HL-60 (cell line): ENCODE data around the gene MAP6.

ENCODE experiments used
- DNase-seq, 2 experiments: peaks; one replicate each; pipeline ENCODE4 v3.0.0-alpha.2; 2010 to 2020; ENCODE audit warnings: low read depth in 1 of 2, low spot score in 1 of 2
- H3K27ac ChIP-seq: fragments of 250-450 bp; sonication (Bioruptor Pico); replicated peaks from 2 replicates; pipeline ENCODE4 v1.5.1; 2020; ENCODE audit warnings: mild to moderate bottlenecking, moderate library complexity
- H3K27me3 ChIP-seq: fragments of 250-450 bp; sonication (Bioruptor Pico); 2 replicates; pipeline ENCODE4 v1.5.1; 2021; ENCODE audit warnings: mild to moderate bottlenecking, moderate library complexity; ENCODE audit not compliant: insufficient read depth, poor library complexity, severe bottlenecking
- H3K4me3 ChIP-seq: replicated peaks from 2 replicates; pipeline ENCODE4 v1.5.1; 2011; ENCODE audit warnings: mild to moderate bottlenecking, control low read depth, low read length; ENCODE audit not compliant: insufficient read depth
- GABPA ChIP-seq: IDR thresholded peaks from 2 replicates; pipeline ENCODE4 v1.6.1; 2012; ENCODE audit warnings: low read depth
- POLR2AphosphoS5 ChIP-seq: IDR thresholded peaks from 2 replicates; pipeline ENCODE4 v1.6.1; 2012; ENCODE audit warnings: low read depth
- SPI1 ChIP-seq: IDR thresholded peaks from 2 replicates; pipeline ENCODE4 v1.6.1; 2012; ENCODE audit warnings: low read depth, mild to moderate bottlenecking, borderline replicate concordance
- TF ChIP-seq, protein P1 (sequence below): IDR thresholded peaks from one replicate; pipeline ENCODE4 v1.5.1; 2011; ENCODE audit warnings: low read length, control low read depth, inconsistent platforms; ENCODE audit not compliant: insufficient read depth
- TF ChIP-seq, protein P2 (sequence below): IDR thresholded peaks from 2 replicates; pipeline ENCODE4 v1.6.1; 2012; ENCODE audit warnings: low read depth; ENCODE audit not compliant: insufficient replicate concordance

The MAP6 gene

DNA sequence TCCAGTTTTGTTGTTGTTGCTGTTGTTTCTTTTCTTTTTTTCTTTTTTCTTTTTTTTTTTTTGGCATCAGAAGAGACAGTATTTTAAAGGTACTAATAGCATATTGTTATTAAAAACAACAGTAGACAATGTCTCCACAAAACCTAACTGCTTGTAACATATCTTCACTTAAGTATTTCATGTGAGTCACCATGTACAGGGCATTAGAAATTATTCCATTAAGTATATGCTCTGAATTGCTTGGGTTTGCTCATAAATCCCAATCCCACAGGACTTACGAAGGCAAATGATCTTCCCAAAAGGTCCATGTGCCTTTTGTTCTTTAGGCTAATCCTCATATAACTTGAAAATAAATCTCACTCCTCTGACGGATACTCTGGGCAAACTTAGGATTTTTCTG lies 35.9 kb downstream of the MAP6 start:
- no peak overlapping the region for H3K27ac ChIP-seq
- H3K4me3 ChIP-seq = no peak overlapping the region
- H3K27me3 ChIP-seq = peaks cover 18% of the 10 kb centered on the region
- TF ChIP-seq GABPA = no peak
- TF ChIP-seq, protein P1, sequence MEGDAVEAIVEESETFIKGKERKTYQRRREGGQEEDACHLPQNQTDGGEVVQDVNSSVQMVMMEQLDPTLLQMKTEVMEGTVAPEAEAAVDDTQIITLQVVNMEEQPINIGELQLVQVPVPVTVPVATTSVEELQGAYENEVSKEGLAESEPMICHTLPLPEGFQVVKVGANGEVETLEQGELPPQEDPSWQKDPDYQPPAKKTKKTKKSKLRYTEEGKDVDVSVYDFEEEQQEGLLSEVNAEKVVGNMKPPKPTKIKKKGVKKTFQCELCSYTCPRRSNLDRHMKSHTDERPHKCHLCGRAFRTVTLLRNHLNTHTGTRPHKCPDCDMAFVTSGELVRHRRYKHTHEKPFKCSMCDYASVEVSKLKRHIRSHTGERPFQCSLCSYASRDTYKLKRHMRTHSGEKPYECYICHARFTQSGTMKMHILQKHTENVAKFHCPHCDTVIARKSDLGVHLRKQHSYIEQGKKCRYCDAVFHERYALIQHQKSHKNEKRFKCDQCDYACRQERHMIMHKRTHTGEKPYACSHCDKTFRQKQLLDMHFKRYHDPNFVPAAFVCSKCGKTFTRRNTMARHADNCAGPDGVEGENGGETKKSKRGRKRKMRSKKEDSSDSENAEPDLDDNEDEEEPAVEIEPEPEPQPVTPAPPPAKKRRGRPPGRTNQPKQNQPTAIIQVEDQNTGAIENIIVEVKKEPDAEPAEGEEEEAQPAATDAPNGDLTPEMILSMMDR = no peak
- TF ChIP-seq, protein P2, sequence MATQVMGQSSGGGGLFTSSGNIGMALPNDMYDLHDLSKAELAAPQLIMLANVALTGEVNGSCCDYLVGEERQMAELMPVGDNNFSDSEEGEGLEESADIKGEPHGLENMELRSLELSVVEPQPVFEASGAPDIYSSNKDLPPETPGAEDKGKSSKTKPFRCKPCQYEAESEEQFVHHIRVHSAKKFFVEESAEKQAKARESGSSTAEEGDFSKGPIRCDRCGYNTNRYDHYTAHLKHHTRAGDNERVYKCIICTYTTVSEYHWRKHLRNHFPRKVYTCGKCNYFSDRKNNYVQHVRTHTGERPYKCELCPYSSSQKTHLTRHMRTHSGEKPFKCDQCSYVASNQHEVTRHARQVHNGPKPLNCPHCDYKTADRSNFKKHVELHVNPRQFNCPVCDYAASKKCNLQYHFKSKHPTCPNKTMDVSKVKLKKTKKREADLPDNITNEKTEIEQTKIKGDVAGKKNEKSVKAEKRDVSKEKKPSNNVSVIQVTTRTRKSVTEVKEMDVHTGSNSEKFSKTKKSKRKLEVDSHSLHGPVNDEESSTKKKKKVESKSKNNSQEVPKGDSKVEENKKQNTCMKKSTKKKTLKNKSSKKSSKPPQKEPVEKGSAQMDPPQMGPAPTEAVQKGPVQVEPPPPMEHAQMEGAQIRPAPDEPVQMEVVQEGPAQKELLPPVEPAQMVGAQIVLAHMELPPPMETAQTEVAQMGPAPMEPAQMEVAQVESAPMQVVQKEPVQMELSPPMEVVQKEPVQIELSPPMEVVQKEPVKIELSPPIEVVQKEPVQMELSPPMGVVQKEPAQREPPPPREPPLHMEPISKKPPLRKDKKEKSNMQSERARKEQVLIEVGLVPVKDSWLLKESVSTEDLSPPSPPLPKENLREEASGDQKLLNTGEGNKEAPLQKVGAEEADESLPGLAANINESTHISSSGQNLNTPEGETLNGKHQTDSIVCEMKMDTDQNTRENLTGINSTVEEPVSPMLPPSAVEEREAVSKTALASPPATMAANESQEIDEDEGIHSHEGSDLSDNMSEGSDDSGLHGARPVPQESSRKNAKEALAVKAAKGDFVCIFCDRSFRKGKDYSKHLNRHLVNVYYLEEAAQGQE = no peak
- no peak for TF ChIP-seq SPI1
- TF ChIP-seq POLR2AphosphoS5 = no peak
- DNase-seq = no peak

DNA sequence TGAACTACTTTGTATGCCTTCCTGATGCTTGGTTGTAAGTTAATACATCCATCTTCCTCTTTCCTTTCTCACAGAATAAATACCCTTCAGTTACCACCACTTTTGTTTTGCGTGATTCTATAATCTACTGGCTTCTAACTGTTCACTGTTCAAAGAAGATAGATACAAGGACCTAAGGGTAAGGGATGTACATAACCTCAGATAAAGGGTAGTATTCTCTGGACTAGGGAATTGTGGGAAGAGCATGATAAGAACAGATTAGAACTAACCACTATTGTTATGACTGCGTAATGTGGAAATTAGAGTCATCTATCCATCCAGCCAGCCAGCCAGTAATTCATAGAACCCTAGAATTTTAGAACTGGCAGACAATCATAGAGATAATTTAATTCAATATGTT lies 36.4 kb downstream of the MAP6 start:
- peaks cover 18% of the 10 kb centered on the region for H3K27me3 ChIP-seq
- no peak for DNase-seq
- H3K4me3 ChIP-seq = no peak overlapping the region
- TF ChIP-seq SPI1 (no peak), POLR2AphosphoS5 (no peak), GABPA (no peak)
- TF ChIP-seq, protein P2 = no peak
- TF ChIP-seq, protein P1 = no peak
- no peak overlapping the region for H3K27ac ChIP-seq

DNA sequence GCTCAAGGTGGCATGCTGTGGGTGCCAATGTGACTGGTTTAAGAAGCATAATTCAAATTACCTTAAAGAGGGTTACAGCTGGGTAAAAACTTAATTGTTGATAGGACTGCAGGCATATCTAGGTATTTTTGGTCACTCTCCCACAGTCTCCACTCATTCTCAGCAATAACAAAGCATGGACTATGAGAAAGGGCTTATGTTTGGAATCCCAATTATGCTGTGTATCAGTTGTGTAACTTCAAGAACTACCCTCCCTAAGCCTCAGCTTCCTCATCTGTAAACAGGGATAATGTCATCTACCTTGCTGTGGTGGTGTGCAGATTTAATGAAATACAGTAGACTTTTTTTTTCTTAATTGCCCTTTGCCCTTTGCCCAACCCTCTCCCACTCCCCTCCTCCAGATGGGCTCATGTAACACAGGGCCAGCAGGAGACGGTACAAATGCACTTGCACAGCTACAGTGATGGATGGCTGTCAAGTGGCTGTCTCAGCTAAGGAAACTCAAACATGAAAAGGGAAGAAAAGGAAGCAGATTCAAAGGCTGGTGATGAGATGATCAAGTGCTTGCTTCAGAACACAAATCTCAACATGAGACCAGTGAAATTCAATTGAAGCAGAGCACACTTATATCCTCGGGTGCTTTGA lies 37.6 kb downstream of the MAP6 start:
- DNase-seq = no peak
- H3K27ac ChIP-seq = no peak overlapping the region
- peaks cover 13% of the 10 kb centered on the region for H3K27me3 ChIP-seq

More for the DNA sequence above, 37.6 kb downstream of the MAP6 start:
- TF ChIP-seq, protein P1 = no peak
- TF ChIP-seq SPI1 (no peak), POLR2AphosphoS5 (no peak), GABPA (no peak)
- TF ChIP-seq, protein P2 = no peak
- no peak overlapping the region for H3K4me3 ChIP-seq
